DND-41 (cell line): ENCODE data around the gene GPC5.

Experiments used
- ATAC-seq: fragments of 200-7000 bp; cut with Tn5 transposase; 3 replicates; pipeline ENCODE4 v1.9.1; 2021; ENCODE audit warnings: low read depth; ENCODE audit not compliant: insufficient read depth
- DNase-seq: peaks from one replicate; pipeline ENCODE4 v3.0.0-alpha.2; 2020
- H2AFZ ChIP-seq: 2 replicates; pipeline ENCODE4 v1.6.0; 2012; ENCODE audit warnings: low read depth, low read length
- H3K27ac ChIP-seq: 2 replicates; pipeline ENCODE4 v1.5.1; 2012; ENCODE audit warnings: low read length, inconsistent platforms
- H3K27me3 ChIP-seq: fragments of 200-600 bp; sonication (generic); 2 replicates; pipeline ENCODE4 v1.6.0; 2012; ENCODE audit warnings: low read length, mild to moderate bottlenecking, inconsistent platforms; ENCODE audit not compliant: insufficient read depth, poor library complexity
- H3K36me3 ChIP-seq: 2 replicates; pipeline ENCODE4 v1.5.1; 2012; ENCODE audit warnings: low read length, inconsistent platforms; ENCODE audit not compliant: insufficient read depth
- H3K4me1 ChIP-seq: 2 replicates; pipeline ENCODE4 v1.5.1; 2012; ENCODE audit warnings: mild to moderate bottlenecking, low read length; ENCODE audit not compliant: insufficient read depth
- H3K4me2 ChIP-seq: 2 replicates; pipeline ENCODE4 v1.6.0; 2012; ENCODE audit warnings: mild to moderate bottlenecking, moderate library complexity, low read length, inconsistent platforms; ENCODE audit not compliant: insufficient read depth
- H3K4me3 ChIP-seq, 2 experiments: fragments of 200-600 bp in 1 of 2; shearing (Covaris generic) in 1 of 2; 2 replicates each; pipeline ENCODE4 v1.5.1; 2012 to 2016; ENCODE audit warnings: inconsistent platforms in 2 of 2, low read length in 2 of 2, mild to moderate bottlenecking in 2 of 2, low read depth in 1 of 2, moderate library complexity in 1 of 2
- H3K79me2 ChIP-seq: 2 replicates; pipeline ENCODE4 v1.6.0; 2012; ENCODE audit warnings: low read length, inconsistent platforms; ENCODE audit not compliant: insufficient read depth
- H3K9ac ChIP-seq: 2 replicates; pipeline ENCODE4 v1.6.0; 2012; ENCODE audit warnings: low read depth, mild to moderate bottlenecking, inconsistent platforms, low read length, moderate library complexity
- H3K9me3 ChIP-seq: 2 replicates; pipeline ENCODE4 v1.5.1; 2012; ENCODE audit warnings: low read length, moderate library complexity, mild to moderate bottlenecking, inconsistent platforms; ENCODE audit not compliant: insufficient read depth, severe bottlenecking
- H4K20me1 ChIP-seq: 2 replicates; pipeline ENCODE4 v1.6.0; 2012; ENCODE audit warnings: low read length; ENCODE audit not compliant: insufficient read depth
- CTCF ChIP-seq: IDR thresholded peaks from 2 replicates; pipeline ENCODE4 v1.5.1; 2012; ENCODE audit warnings: borderline replicate concordance, low read length, moderate library complexity, mild to moderate bottlenecking; ENCODE audit not compliant: poor library complexity, severe bottlenecking; ENCODE audit errors: extremely low read depth
- EZH2 ChIP-seq: IDR thresholded peaks from 3 replicates; pipeline ENCODE4 v1.6.1; 2012; ENCODE audit warnings: borderline replicate concordance, low read depth, mild to moderate bottlenecking, moderate library complexity, low read length, inconsistent platforms; ENCODE audit not compliant: severe bottlenecking

GPC5 gene

DNA sequence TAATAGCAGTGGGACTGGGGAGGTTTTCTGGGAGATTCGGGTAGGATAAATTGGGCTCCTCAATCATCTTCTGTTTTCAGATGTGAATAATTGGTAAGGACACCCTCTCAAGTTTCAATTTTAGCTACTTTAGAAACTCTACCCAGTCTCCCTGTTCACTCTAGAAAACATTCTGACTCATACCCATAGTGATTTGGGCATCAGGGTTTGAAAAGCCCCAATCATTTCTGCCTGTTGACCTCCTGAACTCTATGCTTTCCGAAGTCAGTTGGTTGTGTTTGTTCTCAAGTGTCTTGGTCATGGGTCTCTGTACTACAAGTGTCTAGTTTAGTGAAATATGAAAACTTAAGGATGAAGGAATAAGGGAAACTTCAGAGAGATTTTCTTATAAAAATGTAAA is 916.8 kb downstream of the GPC5 start:
- no peak for ATAC-seq
- H3K4me3 ChIP-seq: no peak overlapping the region
- no peaks in the 10 kb centered on the region for H3K27me3 ChIP-seq
- no peaks in the 10 kb centered on the region for H4K20me1 ChIP-seq
- no peak for DNase-seq
- TF ChIP-seq EZH2 (no peak), CTCF (no peak)
- H3K79me2 ChIP-seq: no peaks in the 10 kb centered on the region
- no peaks in the 10 kb centered on the region for H3K9me3 ChIP-seq
- no peak overlapping the region for H3K9ac ChIP-seq
- no peak overlapping the region for H3K4me2 ChIP-seq
- H2AFZ ChIP-seq: no peak overlapping the region
- H3K4me1 ChIP-seq: no peaks in the 10 kb centered on the region
- no peaks in the 10 kb centered on the region for H3K36me3 ChIP-seq
- H3K27ac ChIP-seq: no peak overlapping the region

- no peaks in the 10 kb centered on the region for H3K9me3 ChIP-seq
- no peak overlapping the region for H3K4me3 ChIP-seq
- H3K9ac ChIP-seq: no peak overlapping the region
- DNase-seq (no peak), ATAC-seq (no peak)
- H3K4me1 ChIP-seq: no peaks in the 10 kb centered on the region
- no peak overlapping the region for H2AFZ ChIP-seq
- H3K27ac ChIP-seq: no peak overlapping the region
- no peaks in the 10 kb centered on the region for H3K79me2 ChIP-seq
- TF ChIP-seq EZH2 (no peak), CTCF (no peak)
- H3K4me2 ChIP-seq: no peak overlapping the region
- H3K36me3 ChIP-seq: no peaks in the 10 kb centered on the region
- H4K20me1 ChIP-seq: no peaks in the 10 kb centered on the region
- H3K27me3 ChIP-seq: no peaks in the 10 kb centered on the region
Measured at GRCh38 chr13:92316030-92316429, 917.6 kb downstream of the GPC5 start.

DNA sequence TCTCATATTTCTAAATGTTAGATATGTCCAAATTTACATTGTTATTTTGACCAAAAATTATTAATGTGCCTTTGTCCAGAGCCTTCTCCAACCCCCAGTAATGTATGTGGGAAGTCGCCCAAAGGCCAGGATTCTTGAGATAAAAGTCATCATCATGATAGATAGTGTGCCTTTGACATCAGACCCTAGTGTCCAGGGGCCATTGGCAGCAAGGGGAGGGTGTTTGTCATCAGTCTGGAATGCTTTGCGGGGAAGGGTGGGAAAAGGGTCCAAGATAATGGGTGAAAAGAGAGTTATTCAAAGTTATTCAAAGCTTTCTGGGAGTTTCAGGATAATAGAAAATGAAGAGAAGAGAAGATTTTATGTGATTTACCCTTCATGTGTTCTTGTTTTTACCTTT is 918.6 kb downstream of the GPC5 start:
- Histone ChIP-seq H3K36me3 (no peaks in the 10 kb centered on the region), H3K4me1 (no peaks in the 10 kb centered on the region), H4K20me1 (no peaks in the 10 kb centered on the region), H3K9ac (no peak overlapping the region), H2AFZ (no peak overlapping the region), H3K4me3 (no peak overlapping the region), H3K9me3 (no peaks in the 10 kb centered on the region), H3K27me3 (no peaks in the 10 kb centered on the region), H3K27ac (no peak overlapping the region), H3K4me2 (no peak overlapping the region), H3K79me2 (no peaks in the 10 kb centered on the region)
- TF ChIP-seq CTCF: no peak
- TF ChIP-seq EZH2: no peak
- ATAC-seq (no peak), DNase-seq (no peak)

DNA sequence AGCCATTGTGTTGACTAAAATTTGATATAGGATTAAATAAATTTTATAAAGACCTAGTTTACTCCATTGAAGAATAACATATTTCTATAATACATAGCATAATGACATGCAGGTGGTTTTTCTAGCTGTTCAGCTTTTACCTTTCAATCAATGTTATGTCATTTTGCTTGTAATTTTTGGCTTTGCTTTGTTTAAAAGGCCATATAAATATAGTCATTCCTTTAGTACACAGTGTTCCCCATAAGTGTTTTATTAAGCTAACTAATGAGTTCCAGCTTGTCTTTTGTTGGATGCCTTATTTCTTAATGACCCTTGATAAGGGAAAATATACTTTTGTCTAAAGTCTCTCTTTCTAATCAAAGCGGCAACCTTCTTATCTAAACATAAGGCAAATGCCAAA is 921.9 kb downstream of the GPC5 start:
- no peak overlapping the region for H2AFZ ChIP-seq
- DNase-seq: no peak
- no peaks in the 10 kb centered on the region for H4K20me1 ChIP-seq
- H3K4me1 ChIP-seq: no peaks in the 10 kb centered on the region
- ATAC-seq: no peak
- no peak for TF ChIP-seq CTCF
- no peak for TF ChIP-seq EZH2
- no peaks in the 10 kb centered on the region for H3K36me3 ChIP-seq
- H3K27ac ChIP-seq: no peak overlapping the region
- H3K9me3 ChIP-seq: no peaks in the 10 kb centered on the region
- no peak overlapping the region for H3K4me2 ChIP-seq
- H3K27me3 ChIP-seq: no peaks in the 10 kb centered on the region
- no peak overlapping the region for H3K4me3 ChIP-seq
- H3K79me2 ChIP-seq: no peaks in the 10 kb centered on the region
- no peak overlapping the region for H3K9ac ChIP-seq
